Activated naive CD4-positive, alpha-beta T cell (primary cell): ENCODE data around the gene SEMA6A.

Experiments used
- DNase-seq, 4 experiments: peaks; one replicate each; lab custom pipeline; 2025; lab: John Stamatoyannopoulos, UW

Gene SEMA6A

DNA sequence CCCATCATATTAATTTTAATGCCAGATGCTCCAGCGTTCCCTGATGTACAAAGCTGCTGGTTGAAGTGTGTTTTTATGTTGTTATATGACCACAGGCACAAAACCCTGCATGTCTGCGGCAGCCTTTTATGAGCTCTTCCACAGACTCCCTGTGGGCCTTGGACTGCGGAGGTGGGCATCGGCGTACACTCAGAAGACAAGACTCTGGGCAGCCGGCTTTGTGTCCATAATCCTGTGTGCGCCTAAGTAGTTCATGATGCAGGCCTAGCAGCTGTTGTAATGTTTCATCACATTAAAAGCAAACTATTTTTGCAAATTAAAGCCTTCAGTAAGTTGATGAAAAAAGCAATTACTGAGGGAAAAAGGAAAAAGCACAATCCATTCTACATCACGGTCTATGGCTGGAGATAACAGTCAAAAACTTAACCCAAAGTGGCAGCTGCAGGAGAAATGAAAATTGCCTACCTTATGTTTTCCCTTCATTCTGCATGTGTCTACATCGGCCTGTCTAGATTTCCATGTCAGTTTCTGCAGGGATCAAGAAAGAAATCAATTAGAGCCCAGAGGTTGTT lies 78.8 kb downstream of the SEMA6A start:
- no peak for DNase-seq

GRCh38 chr5:116494784-116495450 lies 79.7 kb downstream of the SEMA6A start:
- no peak for DNase-seq

- DNase-seq, result no peak
These were observed 81.8 kb downstream of the SEMA6A start for GRCh38 chr5:116492776-116493175.

DNA sequence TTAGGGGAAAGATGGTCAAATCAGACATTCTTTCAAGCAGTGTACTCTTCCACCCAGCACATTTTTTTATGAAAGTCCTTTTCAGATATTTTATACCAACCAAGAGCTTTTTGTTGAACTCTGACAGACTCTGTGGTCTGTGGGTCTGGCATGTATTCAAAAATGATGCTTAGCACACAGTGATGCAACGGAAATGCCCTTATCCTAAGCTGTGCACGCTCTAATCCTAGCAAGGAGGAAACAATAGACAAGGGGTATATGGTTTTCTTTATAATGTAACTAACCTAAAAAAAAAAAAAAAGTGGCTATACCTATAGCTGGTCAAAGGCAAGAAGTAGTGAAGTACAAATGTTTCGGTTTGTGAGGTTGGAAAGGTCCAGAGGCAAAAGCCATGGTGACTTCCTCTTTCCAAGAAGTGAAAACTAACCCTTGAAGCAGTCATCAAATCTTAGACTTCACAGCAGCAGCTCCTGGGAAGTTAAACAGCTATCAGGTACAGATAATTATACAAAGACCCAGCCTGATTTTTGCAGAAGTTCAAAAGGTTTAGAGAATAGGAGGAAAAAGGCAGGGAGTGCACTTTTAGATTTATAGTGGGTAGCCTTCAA lies 82.5 kb downstream of the SEMA6A start:
- DNase-seq, result no peak

GRCh38 chr5:116488356-116489041 lies 86.1 kb downstream of the SEMA6A start:
- DNase-seq, result no peak

- no peak for DNase-seq
These were observed 87.6 kb downstream of the SEMA6A start for GRCh38 chr5:116487045-116487444.

- DNase-seq, result no peak
These were observed 88.0 kb downstream of the SEMA6A start for GRCh38 chr5:116486588-116486987.

DNA sequence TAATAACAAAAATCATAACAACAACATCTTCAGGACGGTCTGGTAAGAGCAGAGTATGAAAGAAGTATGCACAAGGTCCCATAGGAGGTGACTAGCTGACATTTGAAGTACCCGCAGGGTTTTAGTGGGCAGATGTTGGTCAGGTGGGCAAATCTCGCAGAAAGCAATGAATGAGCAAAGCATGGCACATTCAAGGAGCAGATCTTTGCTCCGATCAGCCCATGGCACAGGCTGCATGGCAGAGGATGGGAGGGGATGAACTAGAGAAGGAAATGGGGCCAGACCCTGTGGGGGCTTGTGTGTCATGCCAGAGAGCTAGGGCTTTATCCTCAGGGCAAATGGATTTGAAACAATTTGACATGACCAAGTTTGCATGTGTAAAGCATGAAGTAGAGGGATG lies 90.0 kb downstream of the SEMA6A start:
- DNase-seq, result no peak

DNA sequence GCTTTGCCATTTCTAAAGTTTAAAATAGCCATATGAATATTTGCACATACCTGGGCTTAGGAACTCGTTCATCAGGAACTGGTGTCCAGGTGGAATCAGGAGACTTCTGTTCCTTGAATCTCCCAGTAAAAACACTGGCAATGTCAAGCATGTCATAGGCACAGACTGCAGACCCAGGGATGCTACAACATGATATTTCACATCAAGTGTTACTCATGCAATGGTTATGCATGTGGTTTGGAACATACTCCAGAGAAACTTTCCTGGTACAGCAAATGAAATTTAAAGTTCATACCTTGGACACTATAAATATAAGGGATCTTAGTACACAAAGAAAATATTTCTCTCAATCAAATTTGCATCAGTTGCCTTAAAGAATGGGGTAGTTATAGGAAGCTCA lies 92.2 kb downstream of the SEMA6A start:
- DNase-seq, result no peak

DNA sequence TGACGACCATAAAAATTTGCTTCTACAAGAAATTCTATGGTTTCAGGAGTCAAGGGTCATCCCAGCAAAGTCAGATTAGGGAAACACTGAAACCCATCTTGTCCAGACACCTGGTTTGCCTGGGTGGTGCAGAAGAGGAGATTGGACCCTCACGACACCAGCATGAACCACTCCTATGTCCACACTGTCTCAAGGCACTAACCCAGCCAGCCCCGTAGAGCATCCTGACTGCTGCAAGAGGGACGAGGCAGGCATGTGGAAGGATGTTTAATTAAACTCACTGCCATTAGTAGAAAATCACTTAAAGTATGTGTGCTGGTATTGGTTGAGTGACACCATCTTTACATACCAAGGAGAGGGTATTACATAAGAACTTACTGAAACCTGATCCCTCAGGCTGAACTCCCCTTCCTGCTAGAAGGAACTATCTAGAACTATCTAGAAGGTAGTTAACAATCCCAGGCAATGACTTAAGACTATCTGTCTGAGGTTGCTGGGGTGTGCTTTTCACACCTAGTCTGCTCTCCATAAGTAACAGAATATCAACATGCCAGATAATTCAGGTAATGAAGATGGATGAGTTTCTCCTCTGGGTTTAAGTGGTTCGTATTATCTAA lies 93.6 kb downstream of the SEMA6A start:
- DNase-seq, result no peak

DNA sequence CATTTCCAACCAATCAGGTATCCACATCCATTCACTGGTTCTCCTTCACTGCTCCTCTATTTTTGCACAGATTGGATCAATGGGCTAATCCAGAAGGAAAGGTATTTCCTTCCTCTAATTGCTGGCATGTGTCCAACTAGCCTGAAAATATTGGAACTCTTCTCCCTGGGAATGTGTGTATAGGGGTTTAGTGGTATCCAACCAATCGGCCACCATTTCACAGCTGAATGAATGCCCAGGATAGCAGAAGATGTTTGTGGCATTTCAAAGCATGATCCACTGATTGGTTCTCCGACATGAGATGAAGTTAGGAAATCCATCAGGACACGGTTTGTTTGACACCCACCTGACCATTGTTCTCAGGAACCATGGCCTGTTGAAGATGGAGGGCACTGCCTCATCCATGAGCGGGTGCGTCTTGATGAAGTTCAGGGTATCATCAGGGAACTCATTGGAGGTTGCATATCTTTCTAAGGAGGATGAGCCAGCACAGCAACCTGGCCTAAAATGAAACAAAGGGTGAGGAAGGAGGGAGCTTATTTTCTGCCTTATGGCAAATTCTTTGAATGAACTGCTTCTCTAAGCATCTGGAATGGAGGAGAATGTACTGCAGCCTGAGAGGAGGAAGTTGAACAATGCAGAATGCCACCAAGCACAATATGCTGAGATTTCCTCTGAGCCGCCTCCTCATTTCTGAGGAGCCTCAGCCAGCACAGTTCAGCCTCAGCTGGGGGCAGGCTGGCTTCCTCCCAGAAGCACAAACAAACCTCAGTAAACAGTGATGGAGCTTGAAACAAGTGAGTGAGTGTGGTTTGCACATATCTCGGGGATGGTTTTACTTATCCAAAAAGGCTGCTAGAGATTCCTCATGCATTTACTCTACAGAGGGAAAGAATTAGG lies 94.6 kb downstream of the SEMA6A start:
- DNase-seq, result no peak

DNA sequence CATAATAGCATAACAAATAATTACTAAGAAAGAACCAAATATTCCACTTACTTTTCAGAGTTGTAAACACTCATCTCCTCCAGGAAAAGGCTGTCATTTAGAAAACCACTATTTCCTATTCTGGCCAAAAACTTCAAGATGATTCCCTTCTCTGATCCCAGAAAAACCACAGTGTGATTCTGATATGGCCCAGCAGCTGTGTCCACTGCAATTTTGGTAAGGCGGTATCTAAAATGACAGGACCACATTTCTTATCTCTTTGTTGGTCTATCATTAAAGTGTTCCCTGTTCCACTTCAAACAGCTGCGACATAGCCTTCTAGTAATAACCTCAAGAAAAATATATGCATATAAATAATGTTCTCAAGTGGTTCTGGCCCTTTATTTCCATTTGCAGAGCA lies 96.1 kb downstream of the SEMA6A start:
- DNase-seq, result no peak

GRCh38 chr5:116476897-116477537 lies 97.6 kb downstream of the SEMA6A start:
- no peak for DNase-seq

GRCh38 chr5:116475338-116475737 lies 99.3 kb downstream of the SEMA6A start:
- DNase-seq, result no peak

GRCh38 chr5:116473706-116474105 lies 100.9 kb downstream of the SEMA6A start:
- no peak for DNase-seq

DNA sequence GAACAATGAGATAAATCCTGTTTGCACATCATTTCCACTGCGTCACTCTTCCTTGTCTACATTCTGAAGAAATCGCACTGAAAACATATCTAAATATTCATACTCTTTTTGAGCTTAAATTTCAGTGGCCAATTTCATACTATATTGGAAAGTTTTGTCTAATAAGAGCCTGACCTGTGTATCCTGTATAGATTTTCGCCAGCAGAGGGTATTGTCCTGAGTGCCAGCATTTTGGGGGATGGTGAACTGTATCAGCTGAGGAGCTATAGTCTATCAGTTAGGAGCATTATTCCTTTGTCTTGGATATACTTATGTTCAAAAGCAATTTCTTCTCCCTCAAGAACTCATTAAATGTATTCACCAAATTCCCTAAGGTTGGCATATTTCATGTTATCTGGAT lies 102.3 kb downstream of the SEMA6A start:
- no peak for DNase-seq

DNA sequence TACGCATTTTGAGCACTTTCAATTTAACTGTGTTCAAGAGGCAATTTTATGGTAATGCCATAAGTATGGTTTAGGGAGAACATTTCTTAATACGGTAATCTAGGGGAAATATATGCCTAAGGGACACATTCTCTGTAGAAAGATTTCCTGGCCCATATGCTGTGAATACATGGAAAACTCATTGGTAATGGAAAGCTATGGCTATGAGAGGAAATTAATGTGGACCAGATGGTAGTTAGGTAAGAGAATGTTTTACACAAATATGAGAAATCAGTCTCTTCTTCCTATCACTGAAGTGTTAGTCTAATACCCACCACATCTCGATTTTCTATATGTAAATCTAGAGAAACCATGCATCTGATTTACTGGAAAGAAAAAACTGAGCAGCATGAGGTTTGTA lies 105.0 kb downstream of the SEMA6A start:
- no peak for DNase-seq

DNA sequence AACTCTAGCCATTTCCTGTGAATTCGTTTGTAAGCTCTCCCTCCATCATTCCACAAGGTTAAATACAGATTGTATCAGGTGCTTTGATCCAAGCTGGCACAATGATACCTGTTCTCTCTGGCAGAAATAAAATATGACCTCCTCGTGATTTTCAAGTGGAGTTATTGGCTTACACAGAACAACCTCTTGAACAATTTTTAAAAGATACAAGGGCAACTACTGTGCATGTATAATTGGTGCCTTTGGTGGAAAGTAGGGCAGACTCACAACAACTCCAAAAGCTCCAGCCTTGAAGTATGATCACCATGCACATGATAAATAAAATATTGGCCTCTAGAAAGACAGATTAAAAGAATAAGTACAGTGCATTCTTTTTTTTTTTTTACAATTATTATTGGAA lies 106.0 kb downstream of the SEMA6A start:
- no peak for DNase-seq

GRCh38 chr5:116467465-116467843 lies 107.2 kb downstream of the SEMA6A start:
- DNase-seq, result no peak

DNA sequence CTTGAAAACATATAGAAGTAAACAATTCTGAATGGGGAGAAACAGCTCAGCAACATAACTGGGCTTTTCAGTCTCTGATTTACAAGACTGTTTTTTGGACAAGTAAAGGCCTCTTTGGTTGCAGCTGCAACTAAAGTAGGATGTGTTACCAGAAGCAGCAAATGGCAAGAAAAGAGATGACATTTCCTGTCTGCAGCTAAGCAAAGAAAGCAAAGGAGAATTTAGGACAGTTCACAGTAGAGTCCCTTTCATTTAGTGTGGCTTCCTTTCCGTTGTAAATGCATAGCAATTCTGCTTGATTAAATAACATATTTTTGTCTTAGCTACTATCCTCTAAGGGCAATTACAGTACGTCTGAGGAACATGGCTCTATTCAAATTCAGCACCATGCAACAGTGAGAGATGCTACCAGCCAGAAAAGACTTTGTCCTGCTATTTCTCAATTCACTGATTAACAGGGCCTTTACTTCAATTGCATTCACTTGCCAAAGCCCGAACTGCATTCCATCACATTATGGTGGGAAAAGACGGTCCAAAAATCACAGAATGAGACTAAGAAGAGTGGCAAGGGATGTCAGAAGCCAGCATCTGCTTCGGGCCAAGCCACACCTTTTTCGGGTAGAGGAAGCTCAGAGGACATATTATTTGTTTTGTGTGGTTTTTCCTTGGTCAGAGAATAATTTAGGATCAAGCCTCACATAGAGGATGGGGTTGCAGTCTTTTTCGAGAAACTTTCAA lies 107.7 kb downstream of the SEMA6A start:
- no peak for DNase-seq

DNA sequence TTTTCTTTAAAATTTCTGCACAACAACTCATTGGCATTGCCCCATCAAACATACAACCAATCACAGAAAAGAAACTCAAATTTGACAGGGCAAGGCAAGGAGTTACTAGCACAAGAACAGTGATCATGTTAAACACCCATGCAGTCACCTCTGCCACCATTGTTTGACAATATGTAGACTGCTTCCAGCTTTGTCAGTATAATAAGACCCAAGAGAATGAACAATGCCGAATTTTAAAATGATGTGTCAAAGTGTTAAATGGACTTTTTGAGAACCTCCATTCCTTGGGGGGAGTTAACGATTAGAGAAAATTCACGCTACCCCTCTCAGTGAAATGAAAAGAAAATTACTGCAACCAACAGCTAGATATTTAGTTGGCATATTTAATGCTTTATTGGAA lies 109.2 kb downstream of the SEMA6A start:
- no peak for DNase-seq
